NOMO-1 (cell line): Measurements from ENCODE around the gene ZNF213.
"Not testable (repeated sequence)": the region's sequence is repeated elsewhere in the genome, so short reads cannot be mapped to it uniquely, and the experiment has no call there.

Experiments
- DNase-seq, 2 experiments: peaks; one replicate each; lab custom pipeline; 2025; ENCODE audit not compliant: unreplicated experiment in 2 of 2; lab: John Stamatoyannopoulos, UW

ZNF213 gene

DNA sequence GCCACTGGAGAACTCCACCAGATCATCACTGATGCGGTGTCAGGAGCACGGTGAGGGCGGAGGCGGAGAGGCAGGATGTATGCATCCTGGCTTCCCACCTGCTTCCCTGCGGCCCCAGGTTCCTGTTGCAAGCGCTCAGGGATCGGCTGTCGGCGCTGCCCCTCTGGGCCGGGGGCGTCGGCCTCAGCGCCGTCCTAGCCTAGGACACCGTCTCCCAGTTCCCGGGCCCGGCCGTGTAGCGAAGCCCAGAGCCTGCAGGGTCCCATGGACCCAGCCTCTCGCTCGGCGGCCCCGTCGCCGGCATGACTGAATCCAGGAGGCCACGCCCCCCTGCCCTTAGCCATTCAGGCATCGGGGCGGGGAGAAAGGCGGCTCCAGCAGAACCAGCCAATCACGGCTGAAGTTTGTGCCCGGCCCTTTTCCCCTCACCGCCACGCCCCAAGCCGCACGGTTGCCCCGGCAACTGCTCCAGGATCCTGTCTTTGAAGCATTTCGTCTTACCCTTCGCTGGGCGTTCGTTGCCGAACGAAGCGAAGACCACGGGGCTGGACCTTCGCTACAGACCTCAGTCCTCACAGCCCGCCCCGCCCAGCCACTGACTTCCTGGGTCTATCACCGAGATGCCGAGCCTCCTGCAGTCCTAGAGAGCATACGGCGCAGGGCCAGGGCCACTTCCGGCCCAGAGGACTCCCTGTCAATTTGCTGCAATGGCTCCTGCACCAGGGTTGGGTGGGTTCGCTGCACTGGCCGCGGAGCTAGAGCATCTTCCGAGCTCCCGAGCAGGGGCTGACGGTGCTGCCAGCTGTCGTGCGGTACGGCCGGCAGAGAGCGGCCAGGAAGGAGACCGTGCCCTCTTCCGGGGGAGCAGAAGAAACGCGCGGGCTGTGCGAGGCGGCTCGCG is 10.6 kb upstream of the ZNF213 start:
- peak; percentile 97 to 98 for DNase-seq

DNA sequence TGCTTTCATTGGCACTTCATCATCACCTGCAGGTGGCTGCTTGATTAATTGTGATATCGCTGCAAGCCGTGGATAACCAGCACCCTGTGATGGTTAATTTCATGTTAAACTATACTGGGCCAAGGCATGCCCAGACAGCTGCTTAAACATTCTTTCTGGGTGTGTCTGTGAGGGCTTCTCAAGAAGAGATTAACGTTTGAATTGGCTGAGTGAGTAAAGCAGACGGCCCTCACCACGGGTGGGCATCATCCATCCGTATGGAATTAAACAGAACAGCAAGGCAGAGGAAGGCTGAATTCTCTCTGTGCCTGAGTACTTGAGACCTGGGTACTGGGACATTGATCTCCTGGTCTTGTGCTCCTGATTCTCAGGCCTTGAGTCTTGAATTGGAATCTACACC is 7.1 kb upstream of the ZNF213 start:
- DNase-seq = no peak

GRCh38 chr16:3129137-3130131 is 5.4 kb upstream of the ZNF213 start:
- peak; percentile 74 to 89 for DNase-seq

GRCh38 chr16:3131755-3132377 is 3.0 kb upstream of the ZNF213 start:
- DNase-seq = peak; percentile 18 to 19

DNA sequence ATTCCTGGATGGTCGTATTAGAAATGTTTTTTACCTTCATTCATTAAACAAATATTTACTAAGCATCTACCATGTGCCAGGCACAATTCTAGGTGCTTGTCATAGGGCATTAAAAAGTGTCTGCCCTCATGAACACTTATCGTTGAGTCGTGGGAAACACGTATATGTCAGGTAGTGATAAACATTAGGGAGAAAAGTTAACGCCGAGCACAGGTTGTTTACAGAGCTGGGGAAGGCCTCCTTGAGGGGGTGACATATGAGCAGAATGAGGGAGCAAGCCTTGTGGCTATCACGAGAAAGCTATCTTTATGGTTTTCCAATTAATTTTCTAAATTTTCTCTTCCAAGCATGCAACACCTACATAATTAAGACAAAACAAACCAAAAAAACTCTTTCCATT is 985 bp upstream of the ZNF213 start:
- no peak for DNase-seq

DNA sequence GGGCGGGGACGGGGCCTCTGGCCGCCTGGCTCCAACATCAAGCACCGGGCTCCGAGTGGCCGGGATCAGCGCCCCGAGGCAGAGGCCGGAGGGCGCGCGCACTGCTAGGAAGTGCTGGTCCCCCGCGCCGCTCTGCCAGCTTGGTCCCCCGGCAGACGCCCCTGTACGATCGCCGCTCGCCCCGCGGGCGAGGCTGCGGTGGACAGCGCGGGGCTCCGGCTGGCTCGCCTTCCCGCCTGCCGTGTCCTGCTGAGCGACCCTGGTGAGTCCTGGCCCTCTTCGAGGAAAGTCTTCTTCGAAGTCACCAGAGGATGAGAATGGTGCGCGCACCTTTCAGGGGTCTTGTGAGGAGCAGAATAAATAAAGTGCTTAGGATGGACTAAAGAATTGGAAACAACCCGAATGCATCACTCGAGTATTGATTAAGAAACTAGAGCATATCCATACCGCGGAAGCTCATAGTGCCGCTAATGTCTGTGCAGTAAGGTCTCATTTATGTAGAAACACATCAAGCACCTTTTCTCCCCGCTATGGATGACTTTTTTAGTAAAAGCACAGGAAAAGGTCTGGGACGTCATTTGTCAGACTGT is 392 bp downstream of the ZNF213 start:
- DNase-seq = peak in 1 of 2 experiments; percentile 38

DNA sequence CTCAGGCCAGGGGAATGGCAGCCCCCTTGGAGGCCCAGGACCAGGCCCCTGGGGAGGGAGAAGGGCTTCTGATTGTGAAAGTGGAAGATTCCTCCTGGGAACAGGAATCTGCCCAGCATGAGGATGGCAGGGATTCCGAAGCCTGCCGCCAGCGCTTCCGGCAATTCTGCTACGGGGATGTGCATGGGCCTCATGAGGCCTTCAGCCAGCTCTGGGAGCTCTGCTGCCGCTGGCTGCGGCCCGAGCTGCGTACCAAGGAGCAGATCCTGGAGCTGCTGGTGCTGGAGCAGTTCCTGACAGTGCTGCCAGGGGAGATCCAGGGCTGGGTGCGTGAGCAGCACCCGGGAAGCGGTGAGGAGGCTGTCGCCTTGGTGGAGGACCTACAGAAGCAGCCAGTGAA is 2.4 kb downstream of the ZNF213 start:
- DNase-seq = no peak

DNA sequence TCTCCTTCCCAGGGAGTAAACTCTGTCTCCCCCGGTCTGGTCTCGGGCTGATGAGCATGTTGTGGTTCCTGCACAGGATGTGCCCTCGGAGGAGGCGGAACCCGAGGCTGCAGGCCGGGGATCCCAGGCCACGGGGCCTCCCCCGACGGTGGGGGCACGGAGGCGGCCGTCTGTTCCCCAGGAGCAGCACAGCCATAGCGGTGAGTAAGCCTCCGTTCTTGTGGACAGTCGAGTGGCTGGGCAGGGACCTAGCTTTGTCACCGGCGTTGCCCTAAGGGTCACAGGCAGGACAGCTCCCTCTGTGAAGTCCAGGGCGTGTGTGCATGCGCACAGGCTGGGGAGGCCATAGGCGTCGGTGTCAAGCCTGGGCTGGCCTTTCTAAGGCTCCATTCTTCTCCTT is 3.5 kb downstream of the ZNF213 start:
- no peak for DNase-seq

DNA sequence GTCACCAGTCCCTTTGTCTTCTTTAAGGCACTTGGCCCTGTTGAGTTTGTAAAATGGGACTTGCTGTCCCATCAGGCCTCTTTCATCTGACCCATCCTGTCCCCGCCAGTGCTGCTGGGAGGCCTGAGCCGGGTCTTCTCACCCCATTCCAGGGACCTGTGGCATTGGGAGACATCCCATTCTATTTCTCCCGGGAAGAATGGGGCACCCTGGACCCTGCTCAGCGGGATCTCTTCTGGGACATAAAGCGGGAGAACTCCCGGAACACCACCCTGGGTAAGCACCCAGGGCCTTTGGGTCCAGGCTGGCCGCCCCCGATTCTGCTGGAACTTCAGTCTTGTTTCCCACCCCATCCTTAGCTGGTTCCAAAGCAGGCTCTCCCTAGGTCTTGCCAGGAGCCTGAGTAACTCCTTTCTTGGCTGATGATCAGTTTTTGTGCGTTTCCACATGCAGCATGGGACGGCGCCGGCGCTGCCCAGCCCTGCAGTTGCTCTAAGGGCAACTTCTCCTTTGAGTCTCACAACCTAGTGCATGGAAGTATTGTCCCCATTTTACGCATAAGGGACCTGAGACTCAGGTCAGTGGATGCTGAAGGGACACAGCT is 4.1 kb downstream of the ZNF213 start:
- no peak for DNase-seq

GRCh38 chr16:3139561-3139960 is 4.7 kb downstream of the ZNF213 start:
- not testable (repeated sequence) for DNase-seq

DNA sequence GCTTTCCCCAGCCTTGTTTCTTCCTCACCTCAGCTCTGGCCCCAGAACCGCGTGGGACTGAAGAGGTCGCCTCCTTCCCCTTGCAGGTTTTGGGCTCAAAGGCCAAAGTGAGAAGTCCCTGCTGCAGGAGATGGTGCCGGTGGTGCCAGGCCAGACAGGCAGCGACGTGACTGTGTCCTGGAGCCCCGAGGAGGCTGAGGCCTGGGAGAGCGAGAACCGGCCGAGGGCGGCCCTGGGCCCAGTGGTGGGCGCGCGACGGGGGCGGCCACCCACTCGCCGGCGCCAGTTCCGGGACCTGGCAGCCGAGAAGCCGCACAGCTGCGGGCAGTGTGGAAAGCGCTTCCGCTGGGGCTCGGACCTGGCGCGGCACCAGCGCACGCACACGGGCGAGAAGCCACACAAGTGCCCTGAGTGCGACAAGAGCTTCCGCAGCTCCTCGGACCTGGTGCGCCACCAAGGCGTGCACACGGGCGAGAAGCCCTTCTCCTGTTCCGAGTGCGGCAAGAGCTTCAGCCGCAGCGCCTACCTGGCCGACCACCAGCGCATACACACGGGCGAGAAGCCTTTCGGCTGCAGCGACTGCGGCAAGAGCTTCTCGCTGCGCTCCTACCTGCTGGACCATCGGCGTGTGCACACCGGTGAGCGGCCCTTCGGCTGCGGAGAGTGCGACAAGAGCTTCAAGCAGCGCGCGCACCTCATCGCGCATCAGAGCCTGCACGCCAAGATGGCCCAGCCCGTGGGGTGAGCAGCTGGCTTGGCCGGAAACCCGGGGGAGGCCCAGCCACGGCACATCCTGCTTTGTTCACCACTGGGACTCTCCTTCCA is 6.0 kb downstream of the ZNF213 start:
- no peak for DNase-seq

DNA sequence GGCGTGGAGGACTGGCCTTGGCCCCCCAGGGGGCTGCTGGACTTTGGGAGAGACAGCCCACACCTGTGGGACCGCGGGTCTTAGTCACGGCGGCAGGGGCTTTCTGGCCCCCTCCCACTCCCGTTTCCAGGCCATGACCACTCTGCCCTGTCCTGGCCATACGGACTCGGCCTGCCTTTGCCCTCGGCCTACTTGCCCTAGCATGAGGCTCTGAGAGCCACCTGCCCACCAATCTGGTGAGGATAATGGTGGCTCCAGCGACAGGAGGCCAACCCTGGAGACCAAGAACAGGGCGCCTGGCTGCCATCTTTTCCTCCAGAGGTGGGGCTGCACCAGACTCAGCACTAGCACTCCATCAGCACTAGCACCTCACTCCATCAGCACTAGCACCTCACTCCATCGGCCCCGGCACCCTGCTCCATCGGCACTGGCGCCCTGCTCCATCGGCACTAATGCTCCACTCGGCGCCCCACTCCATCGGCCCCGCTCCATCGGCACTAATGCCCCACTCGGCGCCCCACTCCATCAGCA is 7.0 kb downstream of the ZNF213 start:
- DNase-seq = no peak

DNA sequence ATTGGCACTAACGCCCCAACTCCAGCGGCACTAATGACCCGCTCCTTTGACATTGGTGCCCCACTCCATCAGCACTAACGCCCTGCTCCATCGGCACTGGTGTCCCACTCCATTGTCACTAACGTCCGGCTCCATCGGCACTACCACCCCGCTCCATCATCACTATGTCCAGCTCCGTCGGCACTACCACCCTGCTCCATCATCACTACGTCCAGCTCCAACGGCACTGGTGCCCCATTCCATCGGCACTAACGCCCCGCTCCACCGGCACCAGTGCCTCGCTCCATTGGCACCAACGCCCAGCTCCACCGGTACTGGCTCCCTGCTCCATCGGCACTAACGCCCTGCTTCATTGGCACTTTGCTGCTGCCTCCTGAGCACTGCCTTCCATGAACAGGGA is 7.5 kb downstream of the ZNF213 start:
- DNase-seq = no peak

- DNase-seq = no peak
These were observed 7.9 kb downstream of the ZNF213 start for GRCh38 chr16:3142770-3143169.

- DNase-seq = no peak
These were observed 8.4 kb downstream of the ZNF213 start for GRCh38 chr16:3143189-3143588.

DNA sequence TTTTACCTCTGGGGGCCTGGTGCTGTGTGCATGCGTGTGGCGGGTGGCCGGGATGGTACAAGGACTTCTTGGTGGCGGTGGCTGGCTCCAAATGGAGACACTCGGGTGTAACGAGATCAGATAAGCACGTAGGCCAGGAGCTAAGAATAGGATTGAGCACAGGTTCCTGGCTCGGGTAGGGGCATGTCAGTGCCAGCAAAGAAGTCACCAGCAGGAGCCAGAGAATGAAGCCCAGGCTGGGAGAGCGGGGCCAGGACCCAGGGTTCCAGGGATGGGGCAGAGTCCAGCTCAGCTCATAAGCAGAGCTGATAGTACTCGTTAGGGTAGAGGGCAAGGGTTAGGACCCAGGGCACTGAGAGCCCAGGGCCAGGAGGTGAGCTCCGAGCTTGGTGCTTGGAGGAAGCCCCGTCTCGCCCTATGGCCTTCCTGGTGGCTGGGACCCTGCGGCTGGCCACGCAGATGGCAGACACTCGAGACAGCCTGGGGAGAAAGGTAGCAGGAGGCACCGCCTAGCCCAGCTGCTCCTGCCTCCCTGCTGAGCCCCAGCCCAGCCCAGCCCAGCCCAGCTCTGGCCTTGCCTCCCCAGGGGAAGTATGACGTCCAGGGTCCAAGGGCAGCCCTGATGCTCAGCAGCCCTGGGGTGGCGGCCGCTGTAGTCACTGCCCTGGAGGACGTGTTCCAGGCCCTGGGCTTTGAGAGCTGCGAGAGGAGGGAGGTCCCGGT is 8.9 kb downstream of the ZNF213 start:
- DNase-seq = no peak

DNA sequence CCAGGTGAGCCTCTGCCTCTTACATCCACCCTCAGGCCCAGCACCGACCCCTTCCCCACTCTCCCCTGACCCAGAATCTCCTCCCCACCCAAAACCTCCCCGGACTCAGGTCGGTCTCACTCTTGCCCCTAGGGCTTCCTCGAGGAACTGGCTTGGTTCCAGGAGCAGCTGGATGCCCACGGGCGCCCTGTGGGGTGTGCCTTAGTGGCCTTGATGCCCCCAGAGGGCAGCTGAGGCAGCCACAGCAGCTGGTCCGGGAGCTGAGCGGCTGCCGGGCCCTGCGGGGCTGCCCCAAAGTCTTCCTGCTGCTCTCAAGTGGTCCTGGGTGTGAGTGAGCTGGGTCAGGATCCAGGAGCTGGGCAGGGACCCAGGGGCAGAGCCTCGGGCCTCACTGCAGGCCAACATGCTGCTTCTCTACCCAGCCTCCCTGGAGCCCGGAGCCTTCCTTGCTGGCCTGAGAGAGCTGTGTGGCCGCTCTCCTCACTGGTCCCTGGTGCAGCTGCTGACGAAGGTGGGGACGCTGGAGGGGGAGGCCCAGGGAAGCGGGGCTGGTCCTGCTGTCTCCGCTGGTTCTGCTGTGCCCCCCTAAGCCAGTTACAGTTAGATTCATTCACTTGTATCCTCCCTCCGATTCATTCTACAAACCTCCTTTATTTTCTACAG is 9.6 kb downstream of the ZNF213 start:
- DNase-seq = no peak

GRCh38 chr16:3145151-3145550 is 10.3 kb downstream of the ZNF213 start:
- DNase-seq = no peak
